Vagina (tissue), 2 donors: Measurements from ENCODE around the gene FAM78A.

Experiments
- CTCF ChIP-seq, 3 experiments: fragments of 450-650 bp in 2 of 3; fragments of 200-600 bp in 1 of 3; sonication (generic) in 1 of 3; IDR thresholded peaks; one replicate each; pipeline ENCODE4 v1.5.1; 2017 to 2019; ENCODE audit warnings: antibody characterized with exemption in 3 of 3, mild to moderate bottlenecking in 2 of 3, moderate library complexity in 2 of 3
- POLR2A ChIP-seq, 2 donors: fragments of 450-650 bp; IDR thresholded peaks; one replicate each; pipeline ENCODE4 v1.6.1; 2017; ENCODE audit warnings: antibody characterized with exemption in 2 of 2, mild to moderate bottlenecking in 2 of 2, moderate library complexity in 2 of 2

- no peak for TF ChIP-seq CTCF (IDR thresholded peaks at IDR 0.05)
- TF ChIP-seq POLR2A (IDR thresholded peaks at IDR 0.05), result no peak
Observed at GRCh38 chr9:131275332-131276093, 797 bp downstream of the FAM78A start.
